Right renal pelvis (tissue), 4 donors: ENCODE measurements around the gene PLCXD1. TPM values are rescaled to one million over a fixed set of nuclear protein-coding genes. Genes with fewer than 3 reads are reported as not detected.

Source experiments
- DNase-seq, 4 donors: peaks; one replicate each; pipeline ENCODE4 v3.0.0-alpha.2; 2013; ENCODE audit warnings: low read depth in 4 of 4, low spot score in 3 of 4, missing footprints in 1 of 4
- polyA plus RNA-seq, 4 donors: library from polyadenylated mRNA; unstranded; fragments of 120-200 nt; gene quantifications; one replicate each; pipeline ENCODE4 v1.2.1, GENCODE V29; 2013; ENCODE audit not compliant: insufficient read length in 4 of 4

Gene PLCXD1
- polyA plus RNA-seq, 4 donors, result 18.6 to 26.3 (median 21.0) TPM

DNA sequence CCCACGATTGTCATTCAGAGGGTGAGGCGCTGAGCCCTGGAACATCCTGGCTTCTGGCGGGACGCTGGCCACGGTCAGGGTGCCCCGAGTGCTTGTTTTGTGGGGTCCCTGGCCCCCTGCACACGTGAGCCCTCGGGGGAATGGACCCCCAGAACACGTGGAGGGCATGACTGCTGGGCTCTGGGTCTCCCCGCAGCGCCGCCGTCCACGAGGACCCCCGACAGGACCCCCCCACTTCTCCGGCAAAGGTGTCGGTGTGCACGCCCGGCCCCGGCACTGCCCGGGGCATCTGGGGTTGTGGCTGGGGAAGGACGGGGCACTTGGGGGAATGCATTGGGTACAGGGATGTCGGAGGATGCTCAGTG lies 51.3 kb downstream of the PLCXD1 start:
- no peak for DNase-seq

GRCh38 chrX:332916-333610 lies 51.9 kb downstream of the PLCXD1 start:
- DNase-seq, result no peak

DNA sequence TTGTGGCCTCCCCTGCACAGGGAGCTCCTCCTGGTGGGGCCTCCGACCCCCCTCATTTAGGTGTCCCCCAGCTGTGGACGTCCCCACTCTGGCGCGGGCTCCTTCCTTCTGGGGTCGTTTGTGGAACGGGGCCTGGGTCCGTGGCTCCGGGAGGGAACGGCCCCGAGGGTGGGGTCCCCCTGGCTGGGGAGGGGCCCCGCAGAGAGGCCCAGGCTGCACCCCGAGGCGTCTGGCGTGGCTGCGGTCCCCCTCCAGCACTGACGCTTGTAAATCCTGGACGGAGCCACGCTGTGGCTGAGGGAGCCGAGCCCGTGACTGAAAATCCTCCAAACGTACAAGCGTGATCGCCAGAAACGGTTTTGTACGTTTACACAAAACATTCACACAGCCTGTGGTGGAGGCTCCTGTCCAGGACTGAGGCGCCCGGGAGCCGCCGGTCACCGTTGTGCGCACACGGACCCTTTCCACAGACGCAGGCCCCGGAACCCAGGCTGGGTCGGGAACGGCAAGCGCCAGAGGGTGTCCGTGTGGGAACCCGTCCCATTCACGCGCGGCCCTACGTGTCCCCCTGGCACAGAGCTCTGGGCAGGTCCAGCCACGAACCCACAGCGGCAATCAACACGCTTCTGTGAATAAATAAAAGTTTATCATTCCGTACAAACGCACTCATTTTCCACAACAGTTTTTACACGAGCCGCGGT lies 52.6 kb downstream of the PLCXD1 start:
- no peak for DNase-seq

DNA sequence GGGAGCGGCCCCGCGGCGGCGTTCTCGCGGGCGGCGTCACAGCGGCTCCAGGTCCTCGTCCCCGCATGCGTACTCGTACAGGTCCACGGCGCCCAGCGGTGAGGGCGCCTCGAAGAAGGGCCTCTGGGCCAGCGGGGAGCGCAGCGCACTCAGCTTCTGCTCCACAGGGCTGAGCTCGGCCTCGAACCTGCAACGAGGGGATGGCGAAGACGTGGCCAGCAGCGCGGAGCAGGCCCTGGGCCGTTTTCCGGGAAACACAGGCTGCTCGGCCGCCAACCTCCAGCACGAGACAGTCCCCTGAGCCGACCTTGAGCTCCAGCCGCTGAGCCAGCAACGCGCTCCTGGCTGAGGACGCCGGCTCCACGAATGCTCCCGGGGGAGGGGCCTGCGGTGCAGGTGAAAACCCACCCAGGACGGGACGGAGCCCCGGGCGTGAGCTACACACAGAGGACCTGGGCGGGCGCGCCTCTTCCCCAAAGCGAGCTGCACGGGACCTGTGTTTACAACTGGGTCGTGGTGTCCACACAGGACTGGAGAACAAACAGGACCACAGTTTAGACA lies 53.2 kb downstream of the PLCXD1 start:
- DNase-seq, result no peak

GRCh38 chrX:334971-335757 lies 54.0 kb downstream of the PLCXD1 start:
- no peak for DNase-seq

DNA sequence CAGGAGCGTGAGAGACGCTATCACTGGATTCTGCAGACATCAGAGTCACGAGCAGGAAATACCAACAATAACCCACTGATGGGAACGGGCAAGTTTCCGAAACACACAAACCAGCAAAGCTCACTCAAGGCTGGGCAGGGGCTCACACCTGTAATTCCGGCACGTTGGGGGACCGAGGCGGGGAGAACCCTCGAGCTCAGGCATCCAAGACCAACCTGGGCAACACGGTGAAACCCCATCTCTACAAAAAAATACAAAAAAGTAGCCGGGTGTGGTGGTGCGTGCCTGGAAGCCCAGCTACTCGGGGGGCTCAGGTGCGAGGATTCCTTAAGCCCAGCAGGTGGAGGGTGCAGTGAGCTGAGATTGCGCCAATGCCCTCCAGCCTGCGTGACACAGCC lies 54.6 kb downstream of the PLCXD1 start:
- no peak for DNase-seq

DNA sequence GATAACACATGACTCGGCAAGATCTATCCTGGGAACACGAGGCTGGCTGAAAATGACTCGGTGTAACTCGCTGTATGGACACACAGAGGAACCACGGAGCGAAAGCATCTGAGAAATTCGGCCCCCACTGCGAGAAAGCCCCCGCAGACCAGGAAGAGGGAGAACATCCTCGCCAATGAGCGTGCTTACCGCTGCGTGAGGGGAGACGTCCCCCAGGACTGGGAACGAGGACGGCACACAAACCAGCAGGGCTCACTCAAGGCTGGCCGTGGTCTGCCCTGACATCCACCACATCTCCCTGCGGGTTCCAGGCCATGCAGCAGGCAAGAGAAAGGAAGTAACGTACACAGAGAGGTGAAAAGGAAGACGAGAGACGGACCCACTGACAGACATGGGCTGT lies 55.0 kb downstream of the PLCXD1 start:
- no peak for DNase-seq

- no peak for DNase-seq
Observed at GRCh38 chrX:337331-337831, 56.2 kb downstream of the PLCXD1 start.

GRCh38 chrX:338281-338835 lies 57.2 kb downstream of the PLCXD1 start:
- no peak for DNase-seq

DNA sequence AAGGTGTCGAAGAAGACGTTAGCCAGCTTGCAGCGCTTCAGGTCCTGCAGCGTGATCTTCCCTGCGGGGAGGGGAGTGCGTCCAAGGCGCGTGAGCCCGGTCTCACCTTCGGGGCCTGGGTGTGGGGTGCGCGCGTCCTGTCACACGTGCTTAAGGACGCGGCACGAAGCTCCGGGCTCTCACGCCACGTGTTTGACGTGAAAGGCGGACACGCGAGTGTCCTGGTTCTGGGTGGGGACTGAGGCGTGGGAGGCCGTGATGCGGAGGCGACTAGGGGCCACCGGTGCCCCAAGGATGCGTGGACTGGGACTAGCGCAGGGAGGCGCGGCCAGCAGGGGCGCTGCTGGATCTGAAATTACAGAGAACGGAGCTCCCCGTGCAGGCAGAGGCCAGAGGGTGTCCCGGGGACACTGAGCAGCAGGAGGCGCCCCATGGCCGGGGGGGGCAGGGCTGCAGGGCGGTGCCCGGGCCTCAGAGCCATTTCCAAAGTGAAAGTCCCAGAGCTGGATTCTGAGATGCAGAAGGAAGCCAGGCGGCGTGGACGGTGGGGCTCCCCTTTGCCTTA lies 57.7 kb downstream of the PLCXD1 start:
- DNase-seq, result no peak

GRCh38 chrX:340121-340520 lies 58.9 kb downstream of the PLCXD1 start:
- DNase-seq, result no peak

DNA sequence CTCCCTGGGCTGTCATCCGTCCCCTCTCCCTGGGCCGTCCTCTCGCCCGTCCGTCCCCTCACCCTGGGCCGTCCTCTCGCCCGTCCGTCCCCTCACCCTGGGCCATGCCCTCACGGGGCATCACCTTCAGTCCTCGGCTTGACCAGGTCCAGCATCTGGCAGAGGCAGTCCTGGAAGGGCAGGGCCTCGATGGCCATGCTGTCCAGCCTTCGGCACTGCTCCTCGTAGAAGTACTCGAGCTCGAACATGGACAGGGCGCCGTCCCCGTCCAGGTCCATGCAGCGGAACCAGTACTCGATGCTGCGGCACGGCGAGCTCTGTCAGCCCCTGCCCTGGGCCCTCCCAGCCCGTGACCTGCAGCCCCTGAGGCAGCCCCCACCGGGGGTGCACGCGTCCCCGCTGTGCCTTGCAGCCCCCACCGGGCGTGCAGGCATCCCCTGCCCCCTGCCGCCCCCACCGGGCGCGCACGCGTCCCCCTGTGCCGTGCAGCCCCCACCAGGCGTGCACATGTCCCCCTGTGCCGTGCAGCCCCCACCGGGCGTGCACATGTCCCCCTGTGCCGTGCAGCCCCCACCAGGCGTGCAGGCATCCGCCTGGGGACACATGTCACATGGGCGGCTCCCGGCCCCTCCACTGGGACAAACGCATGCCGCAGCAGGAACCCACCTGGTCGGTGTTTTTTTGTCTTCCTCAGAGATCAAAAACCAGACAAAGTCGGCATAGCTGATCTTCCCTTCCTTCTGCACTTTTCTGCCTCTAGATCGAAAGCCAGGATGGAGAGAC lies 59.7 kb downstream of the PLCXD1 start:
- no peak for DNase-seq

GRCh38 chrX:341541-342101 lies 60.4 kb downstream of the PLCXD1 start:
- no peak for DNase-seq

- no peak for DNase-seq
Observed at GRCh38 chrX:344371-344901, 63.3 kb downstream of the PLCXD1 start.

- no peak for DNase-seq
Observed at GRCh38 chrX:345020-345925, 64.1 kb downstream of the PLCXD1 start.

DNA sequence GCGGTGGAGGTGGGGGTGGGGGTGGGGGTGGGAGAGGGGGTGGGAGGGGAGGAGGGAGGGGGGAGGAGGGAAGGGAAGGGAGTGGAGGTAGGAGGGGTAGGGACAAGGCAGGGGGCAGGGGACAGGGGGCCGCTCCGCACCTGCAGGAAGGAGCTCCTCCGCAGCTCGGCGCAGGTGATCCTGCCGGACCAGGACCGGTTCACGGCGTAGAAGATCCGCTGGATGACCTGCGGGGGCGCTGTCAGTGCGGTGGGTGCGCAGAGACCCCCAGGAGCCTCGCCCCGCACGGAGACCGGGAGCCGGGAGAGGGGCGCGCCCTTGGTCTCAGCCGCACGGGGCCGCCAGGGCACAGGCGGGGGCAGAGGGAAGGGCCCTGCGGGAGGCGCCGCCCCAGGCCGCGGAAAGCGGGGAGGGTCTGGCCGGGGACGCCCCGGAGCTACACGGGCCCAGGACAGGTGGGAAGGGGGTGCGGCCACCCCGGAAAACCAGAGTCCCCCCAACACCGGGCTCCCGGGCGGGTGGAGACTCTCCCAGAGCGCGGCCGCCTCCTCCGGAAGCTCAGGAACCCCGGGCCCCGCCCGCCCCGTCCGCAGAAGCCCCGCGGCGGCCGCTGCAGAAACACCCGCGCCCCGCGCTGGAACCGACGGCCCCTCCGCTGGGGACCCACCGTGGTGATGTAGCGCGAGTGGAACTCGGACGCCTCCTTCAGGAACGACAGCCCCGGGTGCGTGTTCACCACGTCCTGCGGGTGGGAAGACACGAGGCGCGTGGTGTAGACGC lies 65.0 kb downstream of the PLCXD1 start:
- no peak for DNase-seq

DNA sequence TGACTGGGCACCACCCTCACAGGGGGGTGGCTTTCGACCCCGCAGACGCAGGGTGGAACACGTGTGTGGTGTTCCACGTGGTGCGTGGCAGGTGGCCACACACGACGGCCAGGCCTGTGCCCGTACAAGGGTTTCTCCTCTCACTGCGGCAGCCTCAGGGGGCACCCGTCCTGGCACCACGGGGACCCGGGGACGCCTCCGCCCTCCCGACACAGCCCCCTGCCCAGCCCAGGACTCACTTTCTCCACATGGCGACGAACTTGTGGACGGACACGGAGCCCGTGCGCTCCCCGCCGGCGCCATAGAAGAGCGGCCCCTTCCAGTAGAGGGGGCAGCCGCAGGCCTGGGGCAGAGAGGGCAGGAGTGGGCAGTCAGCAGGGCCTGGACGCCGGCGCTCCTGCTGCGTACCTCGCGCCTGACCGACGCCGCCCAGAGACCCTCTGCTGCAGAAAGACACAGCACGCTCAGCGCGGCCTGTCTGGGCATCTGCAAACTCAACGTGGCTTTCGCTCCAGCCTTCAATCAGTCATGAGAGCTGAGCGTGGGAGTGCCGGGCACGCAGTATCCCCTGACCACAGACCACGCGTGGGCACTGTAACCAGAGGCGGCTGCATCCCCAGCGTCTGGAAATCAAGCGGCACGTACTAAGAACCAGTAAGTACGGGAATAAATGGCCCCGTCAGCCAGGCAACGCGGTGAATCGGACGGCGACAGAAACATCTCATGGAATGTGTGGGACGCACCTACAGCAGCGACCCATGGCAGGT lies 66.4 kb downstream of the PLCXD1 start:
- no peak for DNase-seq
